Esophagus squamous epithelium (tissue), 5 donors: ENCODE results near the gene BIRC5. TPM values are rescaled to one million over a fixed set of nuclear protein-coding genes. Genes with fewer than 3 reads are reported as not detected.

ENCODE experiments used
- DNase-seq: peaks from one replicate; lab custom pipeline; 2025; lab: John Stamatoyannopoulos, UW
- H3K27ac ChIP-seq, 4 donors: fragments of 200-600 bp; sonication (generic); one replicate each; pipeline ENCODE4 v1.5.1; 2016 to 2019; ENCODE audit warnings: mild to moderate bottlenecking in 1 of 4
- H3K27me3 ChIP-seq, 4 donors: fragments of 200-600 bp; sonication (generic); 1 replicate in 3 of 4; 2 replicates in 1 of 4; pipeline versions ENCODE4 v1.5.1 to v1.6.0; 2017 to 2021; ENCODE audit warnings: antibody characterized with exemption in 1 of 4
- H3K36me3 ChIP-seq, 3 donors: fragments of 200-600 bp; sonication (generic); one replicate each; pipeline ENCODE4 v1.5.1; 2016 to 2019
- H3K4me1 ChIP-seq, 3 donors: fragments of 200-600 bp; sonication (generic); one replicate each; pipeline ENCODE4 v1.5.1; 2017 to 2019
- H3K4me3 ChIP-seq, 4 donors: fragments of 200-600 bp; sonication (generic); 1 replicate in 3 of 4; 2 replicates in 1 of 4; pipeline ENCODE4 v1.5.1; 2016 to 2019; ENCODE audit warnings: mild to moderate bottlenecking in 2 of 4, moderate library complexity in 1 of 4
- H3K9me3 ChIP-seq, 3 donors: fragments of 200-600 bp; sonication (generic); one replicate each; pipeline ENCODE4 v1.5.1; 2016 to 2019
- POLR2A ChIP-seq, 4 donors: fragments of 450-650 bp; IDR thresholded peaks; one replicate each; pipeline ENCODE4 v1.6.1; 2017; ENCODE audit warnings: antibody characterized with exemption in 4 of 4, mild to moderate bottlenecking in 4 of 4, moderate library complexity in 3 of 4
- WGBS, 2 donors: methylation state at CpG; one replicate each; pipeline ENCODE4 v1.1.5; 2018; 5-methylcytosine and 5-hydroxymethylcytosine counted together
- intact Hi-C: fragments of 100-400 bp; cut with DNase I; formaldehyde crosslinking; loops from one replicate; pipeline ENCODE4 v1.15.0; 2022
- total RNA-seq, 4 donors: library from RNA; depleted of rRNA; stranded (reverse); fragments of >200 nt; gene quantifications; one replicate each; pipeline ENCODE4 v1.1.0, GENCODE V29; 2016
- TF ChIP-seq, protein P1 (sequence below), 6 experiments: fragments of 450-650 bp in 4 of 6; fragments of 200-600 bp in 2 of 6; sonication (generic) in 2 of 6; IDR thresholded peaks; one replicate each; pipeline ENCODE4 v1.5.1; 2016 to 2019; ENCODE audit warnings: antibody characterized with exemption in 6 of 6, mild to moderate bottlenecking in 4 of 6, moderate library complexity in 4 of 6
- donor health status: DM: yes; HTN: yes; CAD: no.

Gene BIRC5
- 10 to 100 TPM in 2 of 4 donors, 1 to 10 TPM in 2; 6.6 to 33.6 (median 21.0) TPM for total RNA-seq

DNA sequence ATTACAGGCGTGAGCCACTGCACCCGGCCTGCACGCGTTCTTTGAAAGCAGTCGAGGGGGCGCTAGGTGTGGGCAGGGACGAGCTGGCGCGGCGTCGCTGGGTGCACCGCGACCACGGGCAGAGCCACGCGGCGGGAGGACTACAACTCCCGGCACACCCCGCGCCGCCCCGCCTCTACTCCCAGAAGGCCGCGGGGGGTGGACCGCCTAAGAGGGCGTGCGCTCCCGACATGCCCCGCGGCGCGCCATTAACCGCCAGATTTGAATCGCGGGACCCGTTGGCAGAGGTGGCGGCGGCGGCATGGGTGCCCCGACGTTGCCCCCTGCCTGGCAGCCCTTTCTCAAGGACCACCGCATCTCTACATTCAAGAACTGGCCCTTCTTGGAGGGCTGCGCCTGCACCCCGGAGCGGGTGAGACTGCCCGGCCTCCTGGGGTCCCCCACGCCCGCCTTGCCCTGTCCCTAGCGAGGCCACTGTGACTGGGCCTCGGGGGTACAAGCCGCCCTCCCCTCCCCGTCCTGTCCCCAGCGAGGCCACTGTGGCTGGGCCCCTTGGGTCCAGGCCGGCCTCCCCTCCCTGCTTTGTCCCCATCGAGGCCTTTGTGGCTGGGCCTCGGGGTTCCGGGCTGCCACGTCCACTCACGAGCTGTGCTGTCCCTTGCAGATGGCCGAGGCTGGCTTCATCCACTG lies at the start of gene BIRC5:
TSS of gene BIRC5 (plus strand) at position 238 of the 690 bp plus-strand sequence. CDS start at position 302, 64 bp downstream.
- intact Hi-C loops = no loop called here
- peak; percentile 60 for DNase-seq
- 0% methylated on average over 5 of the region's 60 CpGs for WGBS, 2 donors

DNA sequence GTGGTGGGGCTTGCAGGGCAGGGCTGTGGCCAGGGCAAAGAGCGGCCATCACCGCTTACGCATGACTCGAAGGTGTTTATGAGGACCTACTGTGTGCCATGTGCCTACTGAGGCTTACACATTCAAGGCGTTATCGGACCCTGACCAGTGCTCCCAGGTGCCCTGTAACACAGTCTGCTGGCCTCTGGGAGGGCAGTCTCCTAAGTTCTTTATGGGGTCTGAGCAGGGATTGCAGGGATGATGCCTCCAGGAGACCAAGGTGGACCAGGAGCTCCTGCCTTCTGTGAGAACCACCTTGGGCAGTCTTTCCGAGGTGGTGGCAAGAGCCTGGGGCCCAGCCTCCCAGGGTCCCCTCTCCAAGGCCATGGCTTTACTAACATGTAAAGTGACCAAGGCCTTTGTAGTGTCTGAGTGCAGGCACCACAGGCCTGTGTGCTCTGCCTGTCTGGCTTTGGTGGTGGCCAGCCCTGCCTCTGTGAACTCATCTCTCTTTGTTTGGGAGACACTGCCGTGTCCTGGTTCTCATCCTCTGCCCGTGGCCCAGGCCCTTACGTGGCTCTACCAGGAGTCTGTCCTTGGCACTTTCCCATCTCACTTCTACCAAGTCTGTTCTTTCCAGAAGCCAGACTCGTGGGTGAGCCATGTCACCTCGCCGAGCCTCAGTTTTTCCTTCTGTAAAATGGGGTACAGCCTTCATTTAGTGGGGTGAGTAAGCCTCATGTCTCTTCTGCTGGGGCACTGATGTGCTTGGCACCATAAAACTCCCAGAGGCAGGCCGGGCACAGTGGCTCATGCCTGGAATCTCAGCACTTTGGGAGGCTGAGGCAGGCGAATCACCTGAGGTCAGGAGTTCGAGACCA lies 49.1 kb upstream of the BIRC5 start:
- intact Hi-C loops = no loop called here

More for the DNA sequence above, at the start of gene BIRC5:
- Histone ChIP-seq H3K36me3 (no peaks in the 10 kb centered on the region), H3K27ac (peak within 1 kb of the TSS in 3 of 4 donors; percentile 62 to 75 (median 73)), H3K9me3 (no peaks in the 10 kb centered on the region), H3K4me3 (peak within 1 kb of the TSS; percentile 60 to 70 (median 66)), H3K4me1 (peaks cover 9 to 25% (median 10%) of the 10 kb centered on the region in 3 donors), H3K27me3 (no peaks in the 10 kb centered on the region)
- TF ChIP-seq, protein P1, sequence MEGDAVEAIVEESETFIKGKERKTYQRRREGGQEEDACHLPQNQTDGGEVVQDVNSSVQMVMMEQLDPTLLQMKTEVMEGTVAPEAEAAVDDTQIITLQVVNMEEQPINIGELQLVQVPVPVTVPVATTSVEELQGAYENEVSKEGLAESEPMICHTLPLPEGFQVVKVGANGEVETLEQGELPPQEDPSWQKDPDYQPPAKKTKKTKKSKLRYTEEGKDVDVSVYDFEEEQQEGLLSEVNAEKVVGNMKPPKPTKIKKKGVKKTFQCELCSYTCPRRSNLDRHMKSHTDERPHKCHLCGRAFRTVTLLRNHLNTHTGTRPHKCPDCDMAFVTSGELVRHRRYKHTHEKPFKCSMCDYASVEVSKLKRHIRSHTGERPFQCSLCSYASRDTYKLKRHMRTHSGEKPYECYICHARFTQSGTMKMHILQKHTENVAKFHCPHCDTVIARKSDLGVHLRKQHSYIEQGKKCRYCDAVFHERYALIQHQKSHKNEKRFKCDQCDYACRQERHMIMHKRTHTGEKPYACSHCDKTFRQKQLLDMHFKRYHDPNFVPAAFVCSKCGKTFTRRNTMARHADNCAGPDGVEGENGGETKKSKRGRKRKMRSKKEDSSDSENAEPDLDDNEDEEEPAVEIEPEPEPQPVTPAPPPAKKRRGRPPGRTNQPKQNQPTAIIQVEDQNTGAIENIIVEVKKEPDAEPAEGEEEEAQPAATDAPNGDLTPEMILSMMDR (IDR thresholded peaks at IDR 0.05) = peak in 1 of 6 experiments; percentile 17
- TF ChIP-seq POLR2A (IDR thresholded peaks at IDR 0.05) = peak in 1 of 4 donors; percentile 29

DNA sequence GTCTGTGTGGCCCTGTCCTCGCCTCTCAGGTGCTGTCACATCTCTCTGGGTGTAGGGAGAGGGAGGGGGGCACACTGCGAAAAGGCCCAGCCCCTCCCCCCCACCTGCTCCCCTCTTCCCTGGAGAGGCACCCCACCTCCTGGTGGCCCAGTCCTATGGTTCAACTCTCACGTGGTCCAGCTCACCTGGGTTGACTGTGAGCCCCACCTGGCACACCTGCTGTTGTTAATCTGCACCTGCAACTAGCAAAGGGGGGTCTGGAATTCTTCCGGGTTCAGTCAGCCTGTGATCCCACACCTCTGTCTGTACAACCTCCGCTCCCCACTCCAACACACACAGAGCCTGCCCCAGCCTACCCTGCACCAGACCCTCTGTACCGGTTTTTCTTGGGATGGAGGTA lies 47.6 kb upstream of the BIRC5 start:
- Histone ChIP-seq H3K27me3 (no peaks in the 10 kb centered on the region), H3K4me1 (peaks cover 12 to 49% (median 22%) of the 10 kb centered on the region in 3 donors), H3K36me3 (peaks cover 0 to 15% (median 8%) of the 10 kb centered on the region in 3 donors), H3K27ac (no peak overlapping the region), H3K4me3 (no peak overlapping the region), H3K9me3 (no peaks in the 10 kb centered on the region)
- TF ChIP-seq POLR2A (IDR thresholded peaks at IDR 0.05) = no peak
- TF ChIP-seq, protein P1 (IDR thresholded peaks at IDR 0.05) = no peak
- intact Hi-C loops = no loop called here
- no peak for DNase-seq
- WGBS, 2 donors = 66 to 69% methylated on average over 5 of the region's 6 CpGs

More for the DNA sequence above, 49.1 kb upstream of the BIRC5 start:
- no peaks in the 10 kb centered on the region for H3K9me3 ChIP-seq
- 85 to 95% methylated on average over 9 to 12 of the region's 16 CpGs for WGBS, 2 donors
- H3K27ac ChIP-seq = no peak overlapping the region
- TF ChIP-seq POLR2A (IDR thresholded peaks at IDR 0.05) = no peak
- TF ChIP-seq, protein P1 (IDR thresholded peaks at IDR 0.05) = no peak
- peaks cover 17 to 49% (median 25%) of the 10 kb centered on the region in 3 donors for H3K4me1 ChIP-seq
- DNase-seq = no peak
- no peak overlapping the region for H3K4me3 ChIP-seq
- peaks cover 0 to under 1% (median 0%) of the 10 kb centered on the region in 3 donors for H3K36me3 ChIP-seq
- no peaks in the 10 kb centered on the region for H3K27me3 ChIP-seq

DNA sequence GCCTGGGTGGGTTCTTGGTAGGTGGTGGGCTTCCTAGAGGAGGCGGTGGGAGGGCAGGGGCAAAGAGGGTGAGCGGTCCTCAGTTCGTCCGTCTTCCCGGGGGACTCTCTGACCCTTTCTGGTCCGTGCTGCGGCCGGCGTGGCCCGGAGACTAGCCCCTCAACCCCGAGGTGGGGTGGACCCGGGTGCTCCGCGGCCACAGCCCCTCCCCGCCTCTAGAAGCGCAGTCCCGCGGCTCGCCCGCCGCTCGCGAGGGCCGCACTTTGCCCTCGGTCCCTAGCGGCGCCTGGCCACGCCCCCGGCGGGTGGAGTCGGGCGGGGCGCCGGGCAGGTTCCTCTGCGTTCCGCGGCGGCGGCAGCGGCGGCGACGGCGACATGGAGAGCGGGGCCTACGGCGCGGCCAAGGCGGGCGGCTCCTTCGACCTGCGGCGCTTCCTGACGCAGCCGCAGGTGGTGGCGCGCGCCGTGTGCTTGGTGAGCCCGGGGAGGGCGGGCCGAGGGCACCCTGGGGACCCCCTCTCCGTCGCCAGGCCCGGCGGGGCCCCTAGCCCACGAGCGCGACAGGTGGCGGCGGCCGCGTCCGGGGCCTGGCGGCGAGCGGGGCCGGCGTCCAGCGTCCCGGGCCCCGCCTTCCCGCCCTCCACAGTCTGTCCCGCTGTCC lies 45.7 kb upstream of the BIRC5 start, which contains the start of gene SYNGR2:
TSS of gene SYNGR2 (plus strand) at position 340 of the 661 bp plus-strand sequence. CDS start at position 376, 36 bp downstream.
- peak in 3 of 4 donors; percentile 75 to 98 (median 94) for TF ChIP-seq POLR2A (IDR thresholded peaks at IDR 0.05)
- TF ChIP-seq, protein P1 (IDR thresholded peaks at IDR 0.05) = peak in 2 of 6 experiments; percentile 17 to 24
- Histone ChIP-seq H3K27ac (peak within 1 kb of the TSS; percentile 88 to 98 (median 95)), H3K27me3 (no peaks in the 10 kb centered on the region), H3K36me3 (peaks cover 0 to 31% (median 8%) of the 10 kb centered on the region in 3 donors), H3K4me1 (peaks cover 29 to 59% (median 42%) of the 10 kb centered on the region in 3 donors), H3K9me3 (no peaks in the 10 kb centered on the region), H3K4me3 (peak within 1 kb of the TSS; percentile 88 to 99 (median 94))
- no peak for DNase-seq
- intact Hi-C loops = no loop called here
- 1 to 2% methylated on average over 8 to 12 of the region's 84 CpGs for WGBS, 2 donors
